T-cell (primary cell): ENCODE results near the gene HAVCR1. TPM values are rescaled to one million over a fixed set of nuclear protein-coding genes. Genes with fewer than 3 reads are reported as not detected.

ENCODE experiments used
- ATAC-seq, 4 experiments: fragments of 200-7000 bp in 3 of 4; fragments of 150-1000 bp in 1 of 4; cut with Tn5 transposase; replicated peaks in 1 of 4; 1 replicate in 3 of 4; 2 replicates in 1 of 4; pipeline ENCODE4 v1.10.0; 2021; ENCODE audit warnings: moderate library complexity in 3 of 4, mild to moderate bottlenecking in 2 of 4, moderate number of reproducible peaks in 1 of 4
- CTCF ChIA-PET, 2 donors: fragments of 300-600 bp; sonication (Branson Sonifier 250); formaldehyde crosslinking; loops; one replicate each; lab custom pipeline; 2022; ENCODE audit warnings: antibody characterized with exemption in 2 of 2; lab: Charles Lee
- POLR2A ChIA-PET, 2 donors: fragments of 300-600 bp; sonication (Branson Sonifier 250); formaldehyde crosslinking; loops; one replicate each; lab custom pipeline; 2022; ENCODE audit warnings: antibody characterized with exemption in 2 of 2; lab: Charles Lee
- DNase-seq, 35 experiments: peaks; one replicate each; pipeline versions ENCODE4 v3.0.0 to v3.0.0-alpha.2; 2013 to 2023
- H3K27ac ChIP-seq: one replicate; pipeline ENCODE4 v1.5.1; 2013; ENCODE audit warnings: low read length
- H3K27me3 ChIP-seq, 2 experiments: replicated peaks in 1 of 2; 1 replicate in 1 of 2; 2 replicates in 1 of 2; pipeline versions ENCODE4 v1.6.1 to v1.7.0; 2013; ENCODE audit warnings: low read length in 1 of 2, mixed read lengths in 1 of 2; ENCODE audit not compliant: control insufficient read depth in 2 of 2, insufficient read depth in 2 of 2; ENCODE audit errors: extremely low read depth in 1 of 2
- H3K36me3 ChIP-seq, 2 donors: 1 replicate in 1 of 2; 2 replicates in 1 of 2; pipeline versions ENCODE4 v1.6.1 to v1.7.0; 2013; ENCODE audit warnings: low read length in 1 of 2; ENCODE audit not compliant: control insufficient read depth in 2 of 2, insufficient read depth in 1 of 2; ENCODE audit errors: extremely low read depth in 1 of 2
- H3K4me1 ChIP-seq, 2 experiments: 1 replicate in 1 of 2; 2 replicates in 1 of 2; pipeline versions ENCODE4 v1.6.1 to v1.7.0; 2013; ENCODE audit warnings: low read length in 2 of 2, mixed read lengths in 1 of 2; ENCODE audit not compliant: insufficient read depth in 2 of 2, control insufficient read depth in 1 of 2; ENCODE audit errors: extremely low read depth in 1 of 2
- H3K4me3 ChIP-seq, 2 donors: 1 replicate in 1 of 2; 2 replicates in 1 of 2; pipeline versions ENCODE4 v1.5.1 to v1.7.0; 2013; ENCODE audit warnings: mild to moderate bottlenecking in 2 of 2, low read length in 1 of 2, moderate library complexity in 1 of 2; ENCODE audit not compliant: control insufficient read depth in 1 of 2; ENCODE audit errors: extremely low read depth in 1 of 2
- H3K9me3 ChIP-seq: 2 replicates; pipeline ENCODE4 v1.7.0; 2013
- H3K27ac Mint-ChIP-seq, 2 donors: one replicate each; pipeline ENCODE4 v1.8.0; 2020 to 2021; ENCODE audit warnings: mild to moderate bottlenecking in 2 of 2, mixed read lengths in 2 of 2
- H3K27me3 Mint-ChIP-seq, 2 donors: one replicate each; pipeline ENCODE4 v1.8.0; 2021 to 2022; ENCODE audit warnings: mixed read lengths in 2 of 2
- H3K36me3 Mint-ChIP-seq: one replicate; pipeline ENCODE4 v1.8.0; 2021; ENCODE audit warnings: mixed read lengths
- H3K4me1 Mint-ChIP-seq, 3 donors: one replicate each; pipeline ENCODE4 v1.8.0; 2020 to 2022; ENCODE audit warnings: mixed read lengths in 3 of 3, mild to moderate bottlenecking in 1 of 3
- H3K4me3 Mint-ChIP-seq, 3 donors: one replicate each; pipeline ENCODE4 v1.8.0; 2020 to 2022; ENCODE audit warnings: mild to moderate bottlenecking in 3 of 3, mixed read lengths in 3 of 3, moderate library complexity in 3 of 3
- H3K9me3 Mint-ChIP-seq, 3 donors: one replicate each; pipeline ENCODE4 v1.8.0; 2020 to 2022; ENCODE audit warnings: mixed read lengths in 3 of 3
- WGBS: methylation state at CpG from one replicate; pipeline ENCODE4 v1.1.5; 2013; ENCODE audit warnings: missing lambda C conversion rate; ENCODE audit not compliant: insufficient coverage; 5-methylcytosine and 5-hydroxymethylcytosine counted together
- total RNA-seq, 35 experiments: library from RNA in 6 of 35; stranded (reverse) in 6 of 35; fragments of 120-200 nt in 1 of 35; gene quantifications; one replicate each; pipeline versions ENCODE4 v1.2.1 to v1.2.4 and lab custom pipeline; 2013 to 2026

HAVCR1 gene
- total RNA-seq, 5 donors from 2014 or later (not counting 1 experiment from before 2014, with no cell fraction given), result 3.3 to 5.8 (median 5.4) TPM

GRCh38 chr5:156991714-156992113 is 67.2 kb downstream of the HAVCR1 start:
- Mint-ChIP-seq H3K4me3 (no peak overlapping the region), H3K9me3 (peaks cover 0 to 11% (median 9%) of the 10 kb centered on the region in 3 donors), H3K27ac (no peak overlapping the region), H3K4me1 (no peaks in the 10 kb centered on the region), H3K27me3 (peaks cover 0 to 4% of the 10 kb centered on the region in 2 donors), H3K36me3 (peaks cover 6% of the 10 kb centered on the region)
- CTCF ChIA-PET, result no interaction called here
- Histone ChIP-seq H3K9me3 (no peaks in the 10 kb centered on the region), H3K36me3 (no peaks in the 10 kb centered on the region), H3K4me3 (no peak overlapping the region), H3K27me3 (no peaks in the 10 kb centered on the region), H3K27ac (no peak overlapping the region), H3K4me1 (no peaks in the 10 kb centered on the region)
- 75% methylated on average over 2 of the region's 4 CpGs for WGBS
- POLR2A ChIA-PET, result interaction anchor here in 1 of 2 donors (0.5 kb wide), 1 partner anchor 1144 kb away, joined by 3 read pairs; no protein-coding TSS in a partner anchor
- no peak for ATAC-seq
- DNase-seq, result no peak

- no peaks in the 10 kb centered on the region for H3K9me3 ChIP-seq
- H3K4me1 ChIP-seq, result no peaks in the 10 kb centered on the region
- no peak overlapping the region for H3K4me3 ChIP-seq
- H3K27me3 ChIP-seq, result peaks cover 0 to 4% of the 10 kb centered on the region in 2 experiments
- Mint-ChIP-seq H3K4me1 (no peaks in the 10 kb centered on the region), H3K4me3 (no peak overlapping the region), H3K27me3 (peaks cover 0 to 4% of the 10 kb centered on the region in 2 donors), H3K27ac (no peak overlapping the region), H3K9me3 (peaks cover 0 to 8% (median 6%) of the 10 kb centered on the region in 3 donors), H3K36me3 (peaks cover 9% of the 10 kb centered on the region)
- ATAC-seq (no peak), DNase-seq (no peak)
- H3K36me3 ChIP-seq, result no peaks in the 10 kb centered on the region
- ChIA-PET CTCF (no interaction called here), POLR2A (no interaction called here)
- H3K27ac ChIP-seq, result no peak overlapping the region
- WGBS, result 87% methylated on average over 8 of the region's 9 CpGs
These were observed 74.9 kb downstream of the HAVCR1 start for GRCh38 chr5:156984064-156984463.

- no peaks in the 10 kb centered on the region for H3K9me3 ChIP-seq
- no peaks in the 10 kb centered on the region for H3K4me1 ChIP-seq
- ATAC-seq (no peak), DNase-seq (no peak)
- POLR2A ChIA-PET, result no interaction called here
- H3K4me3 Mint-ChIP-seq, result no peak overlapping the region
- H3K27ac ChIP-seq, result no peak overlapping the region
- peaks cover 0 to 4% of the 10 kb centered on the region in 2 experiments for H3K27me3 ChIP-seq
- H3K4me3 ChIP-seq, result no peak overlapping the region
- no peaks in the 10 kb centered on the region for H3K36me3 ChIP-seq
- peaks cover 13% of the 10 kb centered on the region for H3K36me3 Mint-ChIP-seq
- CTCF ChIA-PET, result no interaction called here
- H3K9me3 Mint-ChIP-seq, result peaks cover 0 to under 1% (median 0%) of the 10 kb centered on the region in 3 donors
- no peak overlapping the region for H3K27ac Mint-ChIP-seq
- H3K27me3 Mint-ChIP-seq, result peaks cover 4 to 6% of the 10 kb centered on the region in 2 donors
- no peaks in the 10 kb centered on the region for H3K4me1 Mint-ChIP-seq
These were observed 77.4 kb downstream of the HAVCR1 start for GRCh38 chr5:156981481-156981880.

Other genes with a start within 250 kb of the HAVCR1 start
- under 1 TPM in 3 of 5 donors, not detected in 2; 0.13 to 0.68 (median 0.53) TPM for gene PPP1R2B, start 208.8 kb downstream of the HAVCR1 start, total RNA-seq
- 1 to 10 TPM; 2.6 to 7.7 (median 4.1) TPM for gene TIMD4, start 95.9 kb downstream of the HAVCR1 start, total RNA-seq
- 1 to 10 TPM; 2.2 to 4.6 (median 3.2) TPM for gene HAVCR2, start 49.9 kb upstream of the HAVCR1 start, total RNA-seq
- 10 to 100 TPM in 3 of 5 donors, 1 to 10 TPM in 2; 5.7 to 14.9 (median 13.1) TPM for gene MED7, start 83.7 kb upstream of the HAVCR1 start, total RNA-seq
- not detected for gene GARIN3, start 107.1 kb upstream of the HAVCR1 start, total RNA-seq
- 100 to 1,000 TPM; 286 to 466 (median 338) TPM for gene ITK, start 121.7 kb upstream of the HAVCR1 start, total RNA-seq
- 100 to 1,000 TPM; 362 to 497 (median 398) TPM for gene CYFIP2, start 207.0 kb upstream of the HAVCR1 start, total RNA-seq